UCSD-AML1 (cell line): ENCODE measurements around the gene MYO1D.
"Not testable (repeated sequence)": the region's sequence is repeated elsewhere in the genome, so short reads cannot be mapped to it uniquely, and the experiment has no call there.

ENCODE experiments used
- DNase-seq: peaks from one replicate; lab custom pipeline; 2025; ENCODE audit not compliant: unreplicated experiment; lab: John Stamatoyannopoulos, UW

Gene MYO1D

DNA sequence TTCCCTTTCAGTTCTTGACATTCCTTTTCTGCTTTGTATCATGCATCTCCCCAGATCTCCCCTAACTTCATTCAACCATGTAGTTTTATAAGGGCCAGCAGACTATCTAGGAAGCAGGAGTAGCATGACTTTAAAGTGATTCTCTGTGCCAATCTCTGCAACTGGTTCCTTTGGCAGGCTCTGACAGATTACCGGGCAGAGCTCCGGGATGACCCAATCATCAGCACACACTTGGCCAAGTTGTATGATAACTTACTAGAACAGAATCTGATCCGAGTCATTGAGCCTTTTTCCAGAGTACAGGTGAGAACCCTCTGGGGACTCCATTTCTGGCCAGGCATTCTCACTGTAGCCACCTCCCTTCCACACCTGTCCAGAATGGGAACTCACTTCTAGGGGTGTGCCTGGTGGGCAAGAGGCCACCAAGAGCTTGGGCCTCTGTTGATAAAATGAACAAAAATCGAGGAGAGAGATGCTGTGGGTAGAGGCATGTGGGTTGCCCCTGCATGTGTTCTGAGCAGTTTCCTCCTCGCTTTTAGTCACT is 397.8 kb downstream of the MYO1D start:
- no peak for DNase-seq

DNA sequence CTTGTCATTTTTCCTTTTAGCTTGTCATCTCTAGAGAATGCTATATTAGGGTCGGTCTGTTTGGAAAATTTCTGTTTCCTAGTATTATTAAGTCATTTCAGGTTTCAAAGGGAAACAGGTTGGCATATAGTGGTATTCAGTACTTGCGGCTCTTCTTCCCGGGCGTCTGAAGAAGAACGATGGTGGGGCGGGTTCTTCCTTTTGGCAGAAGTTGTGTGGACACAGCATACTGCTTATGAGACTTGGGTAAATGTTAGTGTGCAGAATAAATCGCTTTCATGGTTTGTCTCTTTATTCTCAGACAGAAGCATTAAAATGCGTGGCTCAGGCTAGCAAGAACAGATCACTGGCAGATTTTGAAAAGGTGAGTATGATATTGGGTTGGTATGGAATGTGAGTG is 399.7 kb downstream of the MYO1D start:
- no peak for DNase-seq

DNA sequence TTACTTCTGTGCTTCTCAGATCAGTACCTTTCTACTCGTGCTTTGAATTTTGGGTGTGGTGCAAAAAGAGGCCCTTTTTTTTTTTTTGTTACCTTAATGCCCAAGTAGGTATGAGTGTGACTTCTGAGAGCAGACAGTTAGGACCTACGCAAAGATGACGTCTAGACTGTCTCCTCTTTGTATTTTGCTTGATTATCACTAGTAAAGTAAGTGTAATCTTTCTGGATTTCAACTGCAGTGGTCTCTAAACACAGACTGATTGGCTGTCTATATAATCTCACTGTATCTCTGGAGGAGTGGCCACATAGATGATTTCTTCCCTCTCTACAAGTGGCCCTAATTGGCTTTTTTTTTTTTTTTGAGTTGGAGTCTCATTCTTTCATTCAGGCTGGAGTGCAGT is 401.7 kb downstream of the MYO1D start:
- DNase-seq = no peak

DNA sequence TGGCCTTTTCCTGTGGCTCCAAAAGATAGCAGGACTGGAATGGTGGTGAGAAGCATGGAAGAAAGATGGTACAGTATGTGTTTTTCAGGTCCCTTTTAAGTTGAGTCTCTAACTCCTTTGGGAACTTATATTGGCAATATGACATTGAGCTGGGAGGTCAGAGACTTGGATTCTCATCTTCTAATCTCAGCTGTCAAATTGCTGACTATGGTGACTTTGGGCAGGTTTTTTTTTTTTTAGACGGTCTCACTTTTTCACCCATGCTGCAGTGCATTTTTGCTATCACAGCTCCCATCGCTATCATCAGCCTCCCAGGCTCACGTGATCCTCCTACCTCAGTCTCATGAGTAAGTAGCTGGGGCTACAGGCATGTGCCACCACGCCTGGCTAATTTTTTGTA is 405.3 kb downstream of the MYO1D start:
- DNase-seq = no peak

DNA sequence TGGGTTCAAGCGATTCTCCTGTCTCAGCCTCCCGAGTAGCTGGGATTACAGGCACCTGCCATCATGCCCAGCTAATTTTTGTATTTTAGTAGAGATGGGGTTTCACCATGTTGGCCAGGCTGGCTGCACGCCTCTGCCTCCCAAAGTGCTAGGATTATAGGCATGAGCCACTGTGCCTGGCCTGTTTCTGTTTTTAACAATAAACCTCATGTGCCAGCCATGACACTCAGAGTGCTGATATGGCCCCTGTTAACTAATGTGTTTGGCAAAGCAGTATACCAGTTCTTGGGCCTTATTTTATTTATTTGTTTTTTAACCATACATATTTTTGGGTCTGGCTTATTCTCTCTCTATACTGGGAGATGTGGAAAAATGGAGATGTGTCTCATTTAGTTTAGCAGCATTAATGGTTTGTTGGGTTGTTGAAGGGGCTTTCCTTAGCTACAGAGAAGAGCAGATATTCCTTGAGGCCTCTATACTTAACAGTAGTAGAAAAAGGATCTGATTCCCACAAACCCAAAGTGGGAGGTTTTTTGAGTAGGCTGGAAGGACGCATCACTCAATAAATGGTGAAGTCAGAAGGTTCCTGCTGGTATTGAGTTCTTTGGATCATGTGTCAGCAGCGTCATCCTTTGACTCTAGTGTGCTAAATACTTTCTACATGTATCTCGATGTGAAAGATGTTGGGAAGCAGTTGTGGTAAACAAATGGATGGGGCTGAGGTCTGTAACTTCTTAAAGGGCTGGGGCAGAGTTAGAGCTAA is 406.3 kb downstream of the MYO1D start:
- no peak for DNase-seq

DNA sequence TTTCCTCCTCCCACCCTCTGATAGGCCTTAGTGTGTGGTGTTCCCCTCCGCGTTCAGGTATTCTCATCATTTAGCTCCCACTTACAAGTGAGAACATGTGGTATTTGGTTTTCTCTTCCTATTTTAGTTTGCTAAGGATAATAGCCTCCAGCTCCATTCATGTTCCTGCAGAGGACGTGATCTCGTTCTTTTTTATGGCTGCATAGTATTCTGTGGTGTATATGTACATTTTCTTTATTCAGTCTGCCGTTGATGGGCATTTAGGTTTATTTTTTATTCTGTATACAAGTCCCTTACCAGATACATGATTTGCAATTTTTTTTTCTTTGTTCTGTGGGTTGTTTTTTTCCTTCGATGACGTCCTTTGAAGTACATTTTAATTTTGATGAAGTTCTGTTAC is 409.0 kb downstream of the MYO1D start:
- no peak for DNase-seq

DNA sequence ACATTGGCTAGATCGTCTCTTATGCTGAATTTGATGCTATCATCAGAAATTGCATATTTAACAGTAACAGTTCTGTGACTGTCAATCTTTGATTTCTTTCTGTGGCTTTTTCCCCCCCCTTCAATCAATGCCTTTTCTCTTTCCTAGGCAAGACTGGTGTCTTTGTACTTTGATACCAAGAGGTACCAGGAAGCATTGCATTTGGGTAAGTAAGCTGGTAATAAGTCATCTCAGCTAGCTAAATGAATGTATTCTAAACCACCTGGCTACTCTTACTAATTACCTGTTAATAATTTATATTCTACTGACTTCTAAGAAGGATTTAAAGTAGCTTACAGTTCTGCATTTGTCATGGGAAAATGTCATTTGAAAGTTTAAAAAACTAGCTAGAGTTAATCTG is 412.6 kb downstream of the MYO1D start:
- DNase-seq = no peak

DNA sequence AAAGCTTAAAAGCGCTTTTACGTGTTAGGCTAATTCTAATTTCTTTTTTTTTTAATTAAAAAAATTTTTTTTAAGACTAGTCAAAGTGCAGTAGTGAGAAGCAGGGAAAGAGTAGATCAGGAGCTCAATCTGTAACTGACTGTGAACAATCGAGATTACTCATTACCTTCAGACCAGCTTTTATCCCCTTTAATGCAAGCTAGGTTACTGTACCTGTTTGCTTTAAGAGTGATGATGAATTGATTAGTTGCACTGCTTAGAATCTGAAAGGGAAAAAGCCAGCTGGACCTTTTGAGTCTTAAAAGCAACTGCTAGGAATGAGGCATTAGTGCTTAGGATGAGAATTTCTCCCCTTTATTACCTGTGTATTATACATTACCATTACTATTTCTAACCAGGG is 413.6 kb downstream of the MYO1D start:
- no peak for DNase-seq

DNA sequence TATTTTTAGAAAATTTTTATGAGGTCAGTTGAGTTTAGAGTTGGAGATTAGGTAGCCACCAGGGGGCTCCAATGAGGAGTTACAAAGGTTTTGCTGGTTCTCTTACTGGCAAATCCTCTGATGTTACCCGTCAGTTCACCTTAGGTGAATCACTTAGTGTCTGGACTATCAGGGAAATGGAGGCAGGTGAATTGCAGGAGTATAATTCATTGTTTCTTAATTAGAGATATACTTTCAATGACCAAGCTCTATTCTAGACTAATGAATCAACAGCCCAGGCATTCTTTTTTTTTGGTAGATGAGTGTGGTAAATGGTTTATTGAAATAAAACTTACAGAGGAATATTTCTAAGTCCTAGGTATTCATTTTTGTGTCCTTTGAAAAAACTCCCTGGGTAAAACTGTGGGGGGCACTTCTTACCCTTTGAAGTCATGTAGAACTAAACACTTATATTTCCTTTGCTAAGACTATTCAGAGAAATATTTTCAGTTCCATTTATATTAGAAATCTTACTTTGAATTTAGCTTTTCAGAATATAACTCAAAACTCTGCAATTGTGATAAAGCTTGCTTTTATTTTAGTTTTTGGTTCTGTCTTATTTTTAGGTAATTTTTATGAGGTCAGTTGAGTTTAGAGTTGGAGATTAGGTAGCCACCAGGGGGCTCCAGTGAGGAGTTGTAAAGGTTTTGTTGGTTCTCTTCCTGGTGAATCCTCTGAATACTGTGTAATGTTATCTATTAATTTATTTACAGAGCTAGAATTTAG is 414.9 kb downstream of the MYO1D start:
- no peak for DNase-seq

DNA sequence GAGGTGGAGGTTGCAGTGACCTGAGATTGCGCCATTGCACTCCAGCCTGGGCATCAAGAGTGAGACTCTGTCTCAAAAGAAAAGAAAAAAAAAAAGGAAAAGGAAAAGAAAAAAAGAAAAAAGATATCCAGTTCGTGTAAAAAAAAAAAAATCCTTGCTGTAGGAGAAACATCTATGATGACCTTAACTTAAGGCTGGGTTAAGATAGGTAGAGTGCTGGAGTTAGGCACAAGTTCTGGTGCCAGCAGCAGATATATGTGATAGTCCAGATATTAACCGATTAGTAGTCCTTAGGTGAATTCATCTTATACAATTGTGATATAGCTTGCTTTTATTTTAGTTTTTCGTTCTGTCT is 415.4 kb downstream of the MYO1D start:
- no peak for DNase-seq

DNA sequence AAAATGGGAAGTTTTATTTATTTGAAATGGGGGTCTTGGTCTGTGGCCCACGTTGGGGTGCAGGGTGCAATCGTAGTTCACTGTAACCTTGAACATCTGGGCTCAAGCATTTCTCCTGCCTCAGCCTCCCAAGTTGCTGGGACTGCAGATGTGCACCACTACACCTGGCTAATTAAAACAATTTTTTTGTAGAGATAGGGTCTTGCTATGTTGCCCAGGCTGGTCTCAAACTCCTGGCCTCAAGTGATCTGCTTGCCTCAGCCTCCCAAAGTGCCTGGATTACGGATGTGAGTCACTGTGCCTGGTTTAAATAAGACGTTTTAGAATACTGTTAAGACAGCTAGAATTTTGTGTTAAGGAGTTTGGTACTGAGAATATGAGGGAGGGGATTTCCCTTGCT is 416.9 kb downstream of the MYO1D start:
- DNase-seq = no peak

DNA sequence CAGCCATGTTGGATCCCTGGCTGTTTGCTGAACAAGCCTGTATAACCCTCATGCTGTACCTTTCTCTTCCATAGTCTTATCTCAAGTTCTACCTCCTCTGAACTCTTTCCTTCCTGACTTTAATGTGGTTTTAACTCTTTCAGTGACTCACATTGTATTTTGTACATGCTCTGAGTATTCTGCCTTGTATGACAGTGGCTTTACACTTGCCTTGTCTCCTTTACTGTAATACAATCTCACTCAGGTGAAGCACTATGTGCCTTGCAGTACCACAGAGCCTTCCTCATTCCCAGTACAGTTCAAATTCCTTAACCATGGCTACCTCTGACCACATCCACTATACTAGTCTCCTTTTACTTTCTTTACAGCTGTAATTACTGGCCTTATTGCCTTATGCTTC is 418.6 kb downstream of the MYO1D start:
- no peak for DNase-seq

DNA sequence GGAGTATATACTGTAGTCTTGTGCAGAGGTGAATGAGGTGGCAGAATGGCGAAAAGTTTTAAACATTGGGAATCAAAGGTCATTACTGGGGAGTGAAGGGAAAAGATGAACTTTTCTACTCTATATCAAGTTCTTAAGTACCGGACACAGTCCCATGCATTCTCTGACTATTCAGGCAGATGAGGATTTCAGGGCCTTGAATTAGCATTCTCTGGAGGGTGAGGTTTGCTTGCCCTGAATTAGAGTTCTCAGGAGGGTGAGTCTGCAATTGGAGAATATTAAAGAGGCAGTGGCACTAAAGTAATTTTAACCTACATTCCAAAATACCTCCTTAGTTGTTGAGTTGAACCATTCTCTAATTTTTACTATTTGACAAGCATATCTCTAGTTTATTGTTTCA is 423.6 kb downstream of the MYO1D start:
- no peak for DNase-seq

DNA sequence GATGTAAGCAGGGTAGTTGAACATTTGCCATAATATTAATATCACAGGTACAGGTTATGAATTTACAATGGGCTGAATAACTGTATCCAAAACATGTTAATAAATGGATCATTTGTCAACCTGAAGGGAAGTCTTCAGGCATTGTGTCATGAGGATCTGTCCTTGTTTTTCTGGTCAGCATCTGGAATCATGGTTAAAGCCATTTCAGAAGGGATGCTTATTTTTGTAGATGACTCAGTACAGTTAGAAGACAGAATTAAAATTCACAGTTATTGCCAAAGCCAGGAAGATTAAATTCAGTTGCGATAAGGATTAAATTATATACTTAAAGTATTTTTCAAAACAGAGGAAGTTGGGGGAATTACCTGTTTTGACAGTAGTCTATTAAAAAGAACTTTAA is 424.6 kb downstream of the MYO1D start:
- DNase-seq = no peak

DNA sequence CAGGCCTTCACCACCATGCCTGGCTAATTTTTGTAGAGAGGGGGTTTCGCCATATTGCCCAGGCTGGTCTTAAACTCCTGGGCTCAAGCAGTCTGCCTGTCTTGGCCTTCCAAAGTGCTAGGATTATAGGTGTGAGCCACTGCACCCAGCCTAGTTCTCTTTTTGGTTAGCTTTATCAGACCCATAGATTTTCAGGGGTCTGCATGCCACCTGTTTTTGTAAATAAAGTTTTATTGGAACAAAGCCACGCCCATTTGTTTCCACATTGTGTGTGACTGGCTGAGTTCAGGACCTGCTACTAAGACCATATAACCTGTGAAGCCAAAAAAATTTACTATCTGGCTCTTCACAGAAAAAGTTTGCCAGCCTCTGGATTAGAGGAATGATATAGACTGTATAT is 425.0 kb downstream of the MYO1D start:
- no peak for DNase-seq

DNA sequence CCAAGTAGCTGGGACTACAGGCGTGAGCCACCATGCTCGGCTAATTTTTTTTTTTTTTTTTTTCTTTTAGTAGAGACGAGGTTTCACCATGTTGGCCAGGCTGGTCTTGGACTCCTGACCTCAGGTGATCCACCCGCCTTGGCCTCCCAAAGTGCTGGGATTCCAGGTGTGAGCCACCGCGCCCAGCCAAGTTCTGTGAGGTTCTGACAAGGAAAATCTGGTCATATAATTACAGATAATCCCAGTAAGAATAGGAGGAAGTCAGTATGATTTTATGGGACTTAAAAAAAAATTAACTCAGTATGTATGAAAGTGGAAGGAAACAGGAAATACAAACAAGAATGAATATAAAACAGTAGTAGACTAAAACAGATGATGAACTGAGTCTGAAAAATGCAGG is 426.5 kb downstream of the MYO1D start:
- not testable (repeated sequence) for DNase-seq

DNA sequence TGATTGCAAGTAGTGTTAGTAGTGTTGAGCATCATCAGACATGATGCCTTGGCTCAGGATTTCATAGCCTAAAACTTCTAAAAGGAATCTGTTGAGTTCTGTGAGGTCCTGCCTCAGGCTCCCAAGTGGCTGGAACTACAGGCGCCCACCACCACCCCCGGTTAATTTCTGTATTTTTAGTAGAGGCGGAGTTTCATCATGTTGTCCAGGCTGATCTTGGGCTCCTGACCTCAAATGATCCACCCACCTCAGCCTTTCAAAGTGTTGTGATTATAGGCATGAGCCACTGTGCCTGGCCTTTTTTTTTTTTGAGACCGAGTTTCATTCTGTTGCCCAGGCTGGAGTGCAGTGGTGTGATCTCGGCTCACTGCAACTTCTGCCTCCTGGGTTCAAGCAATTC is 427.0 kb downstream of the MYO1D start:
- DNase-seq = no peak

DNA sequence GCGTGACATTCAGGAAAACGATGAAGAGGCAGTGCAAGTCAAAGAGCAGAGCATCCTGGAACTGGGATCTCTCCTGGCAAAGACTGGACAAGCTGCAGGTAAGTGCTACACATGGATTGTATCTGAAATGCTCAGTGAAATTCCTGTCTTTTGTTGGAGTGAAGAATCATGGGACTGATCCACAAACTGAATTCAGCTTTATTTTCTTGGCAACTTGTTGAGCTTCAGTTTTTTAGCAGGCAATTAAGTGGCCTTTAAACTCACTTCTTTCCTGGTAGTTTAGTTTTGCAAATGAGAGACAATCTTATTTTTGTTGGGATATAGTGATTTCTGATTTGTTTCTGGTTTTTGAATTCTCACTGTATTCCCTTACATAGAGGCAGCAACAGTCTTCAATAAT is 430.0 kb downstream of the MYO1D start:
- DNase-seq = no peak

DNA sequence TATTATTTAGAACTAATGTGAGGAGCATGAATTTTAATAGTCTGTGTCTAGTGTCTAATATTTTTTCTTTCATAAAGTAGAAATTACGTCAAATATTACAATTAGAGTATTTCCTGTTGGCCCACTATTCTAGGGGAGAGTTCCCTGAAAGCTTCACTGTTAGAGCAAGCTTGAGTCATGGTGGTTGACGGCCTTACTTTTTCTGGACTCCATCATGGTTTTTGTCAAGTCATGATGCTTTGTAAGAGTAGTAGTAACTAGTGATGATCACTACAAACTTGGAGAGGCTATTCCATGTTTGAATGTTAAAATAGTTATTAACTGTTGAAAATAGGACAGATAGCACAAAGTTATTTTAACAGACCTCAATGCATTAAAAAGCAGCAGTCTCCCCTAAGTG is 431.0 kb downstream of the MYO1D start:
- no peak for DNase-seq

DNA sequence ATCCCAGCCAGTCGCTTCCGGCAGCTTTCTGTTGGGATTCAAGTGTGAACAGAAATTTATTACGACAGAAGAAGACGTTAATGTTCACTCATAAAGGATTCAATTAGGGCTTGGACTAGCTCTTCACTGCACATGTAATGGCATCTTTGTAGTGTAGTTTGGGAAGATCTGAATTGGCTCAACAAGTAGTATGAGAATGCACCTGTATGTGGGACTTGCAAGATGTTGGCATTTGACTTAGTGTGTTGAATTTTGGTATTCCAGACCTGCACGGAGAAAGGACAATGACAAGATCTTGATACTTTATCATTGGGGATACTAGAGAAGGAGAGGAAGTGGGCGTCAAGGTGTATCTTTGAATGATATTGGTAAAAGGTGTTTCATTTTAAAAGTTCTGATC is 431.4 kb downstream of the MYO1D start:
- no peak for DNase-seq

DNA sequence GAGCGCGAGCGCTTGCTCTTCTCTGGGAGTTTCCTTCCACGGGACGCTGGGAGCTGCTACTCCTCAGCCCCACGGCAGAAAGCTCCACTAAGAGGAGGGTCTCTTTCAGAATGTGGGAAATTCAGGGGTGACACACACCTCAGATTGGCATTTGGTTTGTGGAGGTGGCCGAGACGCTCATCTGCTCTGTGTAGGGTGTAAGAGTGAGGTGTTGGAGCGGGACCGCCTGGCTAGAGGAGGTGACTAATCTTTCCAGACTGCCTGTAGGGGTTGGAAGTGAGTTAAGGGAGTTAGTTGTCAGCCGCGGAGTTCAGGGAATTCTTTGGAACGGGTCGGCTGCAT is 431.9 kb downstream of the MYO1D start:
- DNase-seq = peak; percentile 55

DNA sequence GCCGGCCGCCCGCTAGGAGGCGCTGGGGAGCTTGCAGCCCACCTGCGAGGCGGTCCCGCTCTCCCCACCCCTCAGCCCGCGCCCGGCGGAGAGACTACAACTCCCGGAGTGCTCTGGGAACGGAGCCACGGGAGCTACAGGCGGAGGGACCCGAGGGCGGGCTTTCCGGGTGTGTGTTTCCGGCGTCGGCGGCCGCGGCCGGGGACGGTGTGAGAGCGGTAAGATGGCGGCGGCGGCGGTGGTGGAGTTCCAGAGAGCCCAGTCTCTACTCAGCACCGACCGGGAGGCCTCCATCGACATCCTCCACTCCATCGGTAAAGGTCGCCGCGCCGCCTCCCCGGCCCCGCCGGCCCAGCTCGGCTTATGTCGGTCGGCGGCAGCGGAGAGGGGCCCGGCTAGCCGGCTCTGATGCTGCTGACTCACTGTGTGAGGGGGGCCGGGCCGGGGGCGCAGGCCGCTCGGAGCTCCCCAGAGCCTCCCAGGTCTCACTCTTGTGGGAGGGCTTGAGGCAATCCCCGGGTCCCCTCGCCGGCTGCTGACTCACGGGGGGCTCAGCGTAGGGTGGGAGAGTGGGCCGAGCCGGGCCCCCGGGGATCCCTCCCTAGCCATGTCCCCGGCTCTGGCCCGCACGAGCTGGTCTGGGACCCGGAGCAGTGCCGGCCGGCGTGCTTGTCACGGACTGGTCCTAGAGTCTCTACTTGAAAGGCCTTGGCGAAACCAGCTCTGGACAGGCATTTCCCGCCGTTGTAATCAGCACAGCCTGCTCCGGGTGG is 432.4 kb downstream of the MYO1D start, which contains the start of gene PSMD11:
Gene PSMD11 (plus strand): TSS at position 210 of the 773 bp plus-strand sequence. CDS start 14 bp downstream, at position 224.
- DNase-seq = peak; percentile 97
